K562 (cell line): ENCODE results near the gene MICALL2. TPM values are rescaled to one million over a fixed set of nuclear protein-coding genes. Genes with fewer than 3 reads are reported as not detected.

Experiments used
- ATF7 ChIP-seq: fragments of 450-650 bp; IDR thresholded peaks from 2 replicates; pipeline ENCODE4 v1.7.1; 2014; ENCODE audit warnings: mild to moderate bottlenecking, moderate library complexity
- BRD4 ChIP-seq: fragments of 200-600 bp; sonication (generic); IDR thresholded peaks from 2 replicates; pipeline ENCODE4 v1.6.1; 2017; ENCODE audit warnings: inconsistent platforms
- ERF ChIP-seq: fragments of 450-650 bp; formaldehyde crosslinking; IDR thresholded peaks from 2 replicates; pipeline ENCODE4 v1.4.0; 2020; ENCODE audit warnings: mild to moderate bottlenecking, mixed read lengths
- HDAC8 ChIP-seq: fragments of 450-650 bp; IDR thresholded peaks from 2 replicates; pipeline ENCODE4 v1.6.1; 2016; ENCODE audit warnings: mild to moderate bottlenecking, missing genetic modification characterization, moderate library complexity, missing compliant biosample characterization
- HNRNPLL ChIP-seq: fragments of 200-400 bp; formaldehyde crosslinking; IDR thresholded peaks from 2 replicates; pipeline ENCODE4 v1.6.1; 2017; ENCODE audit warnings: low read length, low read depth, mild to moderate bottlenecking; ENCODE audit not compliant: poor library complexity, severe bottlenecking
- KHSRP ChIP-seq: fragments of 450-650 bp; IDR thresholded peaks from 2 replicates; pipeline ENCODE4 v1.6.1; 2017
- MITF ChIP-seq: IDR thresholded peaks from 2 replicates; pipeline ENCODE4 v1.6.1; 2014; ENCODE audit warnings: antibody characterized with exemption
- NCOA4 ChIP-seq: fragments of 450-650 bp; IDR thresholded peaks from 2 replicates; pipeline ENCODE4 v1.6.1; 2018; ENCODE audit warnings: mild to moderate bottlenecking; ENCODE audit not compliant: partially characterized antibody
- NR2C1 ChIP-seq, 2 experiments: fragments of 450-650 bp; IDR thresholded peaks; 2 replicates each; pipeline ENCODE4 v1.6.1; 2017; ENCODE audit warnings: mild to moderate bottlenecking in 2 of 2, antibody characterized with exemption in 1 of 2, inconsistent platforms in 1 of 2, missing compliant biosample characterization in 1 of 2, missing genetic modification characterization in 1 of 2
- POU5F1 ChIP-seq: fragments of 150-350 bp; IDR thresholded peaks from 2 replicates; pipeline ENCODE4 v1.6.1; 2014; ENCODE audit warnings: borderline replicate concordance, low read length, low read depth, mild to moderate bottlenecking; ENCODE audit not compliant: partially characterized antibody
- SOX6 ChIP-seq: fragments of 450-650 bp; IDR thresholded peaks from 2 replicates; pipeline ENCODE4 v1.6.1; 2014; ENCODE audit warnings: mild to moderate bottlenecking
- VEZF1 ChIP-seq: fragments of 200-800 bp; sonication (Bioruptor generic); IDR thresholded peaks from 2 replicates; pipeline ENCODE4 v1.6.1; 2017; ENCODE audit warnings: missing genetic modification characterization, missing compliant biosample characterization
- ZBTB8A ChIP-seq: fragments of 450-650 bp; IDR thresholded peaks from 2 replicates; pipeline ENCODE4 v1.6.1; 2018; ENCODE audit warnings: mild to moderate bottlenecking, moderate library complexity; ENCODE audit not compliant: partially characterized antibody
- ZEB2 ChIP-seq: fragments of 450-650 bp; IDR thresholded peaks from 2 replicates; pipeline ENCODE4 v1.6.1; 2016
- ZHX1 ChIP-seq: fragments of 150-350 bp; conservative IDR thresholded peaks from 2 replicates; pipeline ENCODE4 v1.6.1; 2014; ENCODE audit warnings: low read length
- ZNF217 ChIP-seq: sonication (generic); formaldehyde crosslinking; IDR thresholded peaks from 2 replicates; pipeline ENCODE4 v1.8.0; 2022; ENCODE audit warnings: mild to moderate bottlenecking, missing genetic modification reagents
- polyA plus RNA-seq, 8 experiments: library from polyadenylated mRNA; depleted of rRNA in 4 of 8; stranded (reverse) in 5 of 8; unstranded in 3 of 8; fragments of >200 nt; fragmentation: Nextera tagmentation in 2 of 8; fragmentation: Illumina TruSeq in 1 of 8; extraction: Ambion mirVana in 2 of 8; extraction: Trizol in 1 of 8; gene quantifications; 2 replicates each; pipeline versions ENCODE4 v1.2.1 to v1.2.3, GENCODE V29; 2011 to 2014; ENCODE audit warnings: inconsistent platforms in 1 of 8, missing spikeins in 1 of 8
- total RNA-seq, 7 experiments: library from RNA; depleted of rRNA in 6 of 7; stranded (reverse); fragments of >200 nt in 6 of 7; fragmentation: Illumina TruSeq in 2 of 7; extraction: Trizol in 2 of 7; gene quantifications; 2 replicates each; pipeline versions ENCODE4 v1.2.1 to v1.2.3, GENCODE V29; 2011 to 2021; ENCODE audit warnings: low replicate concordance in 1 of 7
- TF ChIP-seq, protein P1 (sequence below): conservative IDR thresholded peaks from 2 replicates; pipeline ENCODE4 v1.6.1; 2011; ENCODE audit warnings: low read depth, mild to moderate bottlenecking, low read length; ENCODE audit not compliant: control insufficient read depth

MICALL2 gene
- total and polyA plus RNA-seq, 9 of the 15 experiments (the other 6 are each of a cell fraction or from before 2014, with no cell fraction given): 1.8 to 103 (median 17.0) TPM

GRCh38 chr7:1503816-1504775 lies 44.8 kb upstream of the MICALL2 start, which contains the start of gene INTS1 (continued):
- TF ChIP-seq VEZF1 (peak; percentile 71), BRD4 (no peak), NCOA4 (no peak), ZNF217 (CRISPR knock-in tag) (no peak), ERF (CRISPR knock-in tag) (0 out of 2 replicates have a peak, but pooled peaks have one; percentile 43), SOX6 (peak; percentile 64), ZHX1 (no peak), ZEB2 (peak; percentile 46; the same call in 1 of the 2 replicates), KHSRP (no peak), POU5F1 (peak; percentile 61), HNRNPLL (peak; percentile 4), HDAC8 (tag) (no peak), ATF7 (peak; percentile 85), MITF (no peak), NR2C1 (IDR thresholded peaks at IDR 0.05) (peak; percentile 98), NR2C1 (tag; IDR thresholded peaks at IDR 0.05) (peak; percentile 99), ZBTB8A (no peak)
- TF ChIP-seq, protein P1, sequence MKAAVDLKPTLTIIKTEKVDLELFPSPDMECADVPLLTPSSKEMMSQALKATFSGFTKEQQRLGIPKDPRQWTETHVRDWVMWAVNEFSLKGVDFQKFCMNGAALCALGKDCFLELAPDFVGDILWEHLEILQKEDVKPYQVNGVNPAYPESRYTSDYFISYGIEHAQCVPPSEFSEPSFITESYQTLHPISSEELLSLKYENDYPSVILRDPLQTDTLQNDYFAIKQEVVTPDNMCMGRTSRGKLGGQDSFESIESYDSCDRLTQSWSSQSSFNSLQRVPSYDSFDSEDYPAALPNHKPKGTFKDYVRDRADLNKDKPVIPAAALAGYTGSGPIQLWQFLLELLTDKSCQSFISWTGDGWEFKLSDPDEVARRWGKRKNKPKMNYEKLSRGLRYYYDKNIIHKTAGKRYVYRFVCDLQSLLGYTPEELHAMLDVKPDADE: peak; percentile 87; the same call in 1 of the 2 replicates
